H1 (cell line): ENCODE measurements around the gene SUSD6. TPM values are rescaled to one million over a fixed set of nuclear protein-coding genes. Genes with fewer than 3 reads are reported as not detected.

Experiments
- NRF1 ChIP-seq: IDR thresholded peaks from 2 replicates; pipeline ENCODE4 v1.6.1; 2011; ENCODE audit warnings: mild to moderate bottlenecking, low read depth, low read length, improper control_type of control experiment
- RNF2 ChIP-seq: fragments of 200-900, 300-1000 bp; sonication (generic); IDR thresholded peaks from 2 replicates; pipeline ENCODE4 v1.7.1; 2016; ENCODE audit warnings: borderline replicate concordance, low read depth, mild to moderate bottlenecking, antibody characterized with exemption, low read length; ENCODE audit not compliant: poor library complexity, severe bottlenecking; ENCODE audit errors: missing control alignments
- TAF7 ChIP-seq: optimal IDR thresholded peaks from 2 replicates; pipeline ENCODE3; 2011; ENCODE audit warnings: low read depth, mild to moderate bottlenecking, inconsistent platforms, low read length, moderate library complexity, borderline replicate concordance
- polyA plus RNA-seq, 7 experiments: library from polyadenylated mRNA; depleted of rRNA in 3 of 7; stranded (reverse) in 5 of 7; unstranded in 2 of 7; fragments of >200 nt in 5 of 7; fragments of 200-250 nt in 2 of 7; gene quantifications; 1 replicate in 5 of 7; 2 replicates in 1 of 7; 4 replicates in 1 of 7; pipeline versions ENCODE4 v1.2.1 to v1.2.3, GENCODE V29; 2011 to 2013; ENCODE audit warnings: missing spikeins in 2 of 7, mixed read lengths in 2 of 7
- total RNA-seq: library from RNA; stranded (reverse); fragmentation: NEBNext Ultra II Directional; extraction: Animal tissue kit (Norgen Biotek cat#: 25700); gene quantifications from 2 replicates; pipeline ENCODE4 v1.2.1, GENCODE V29; 2021
- TF ChIP-seq, protein P1 (sequence below): fragments of 300-600 bp; sonication (generic); IDR thresholded peaks from 2 replicates; pipeline ENCODE4 v1.7.1; 2012; ENCODE audit warnings: low read length, moderate library complexity, mild to moderate bottlenecking, inconsistent platforms; ENCODE audit not compliant: insufficient replicate concordance
- TF ChIP-seq, protein P2 (sequence below), 3 experiments: IDR thresholded peaks; 1 replicate in 2 of 3; 2 replicates in 1 of 3; pipeline versions ENCODE4 v1.5.1 to v1.6.1; 2011; ENCODE audit warnings: low read length in 3 of 3, mild to moderate bottlenecking in 3 of 3, inconsistent platforms in 2 of 3, low read depth in 1 of 3, moderate library complexity in 1 of 3; ENCODE audit not compliant: insufficient read depth in 1 of 3; ENCODE audit errors: control extremely low read depth in 1 of 3

Gene SUSD6
- total and polyA plus RNA-seq, 2 of the 8 experiments (the other 6 are each of a cell fraction or from before 2014, with no cell fraction given): 3.0 to 3.8 TPM

DNA sequence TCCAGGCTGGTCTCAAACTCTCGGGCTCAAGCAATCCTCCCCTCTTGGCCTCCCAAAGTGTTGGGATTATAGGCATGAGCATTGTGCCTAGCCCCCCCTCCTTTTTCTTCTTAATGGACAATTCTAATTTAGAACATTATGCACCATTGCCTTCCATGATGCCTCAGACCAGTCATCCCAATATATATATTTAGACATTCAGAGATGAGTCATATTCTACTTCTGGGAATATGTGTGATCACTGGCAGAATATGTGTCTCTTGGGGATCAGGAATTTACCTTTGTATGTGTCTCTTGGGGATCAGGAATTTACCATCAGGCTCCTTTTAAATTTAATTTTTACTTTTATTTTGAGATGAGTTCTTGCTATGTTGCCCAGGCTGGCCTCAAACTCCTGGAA is 29.2 kb upstream of the SUSD6 start (continued):
- TF ChIP-seq, protein P1, sequence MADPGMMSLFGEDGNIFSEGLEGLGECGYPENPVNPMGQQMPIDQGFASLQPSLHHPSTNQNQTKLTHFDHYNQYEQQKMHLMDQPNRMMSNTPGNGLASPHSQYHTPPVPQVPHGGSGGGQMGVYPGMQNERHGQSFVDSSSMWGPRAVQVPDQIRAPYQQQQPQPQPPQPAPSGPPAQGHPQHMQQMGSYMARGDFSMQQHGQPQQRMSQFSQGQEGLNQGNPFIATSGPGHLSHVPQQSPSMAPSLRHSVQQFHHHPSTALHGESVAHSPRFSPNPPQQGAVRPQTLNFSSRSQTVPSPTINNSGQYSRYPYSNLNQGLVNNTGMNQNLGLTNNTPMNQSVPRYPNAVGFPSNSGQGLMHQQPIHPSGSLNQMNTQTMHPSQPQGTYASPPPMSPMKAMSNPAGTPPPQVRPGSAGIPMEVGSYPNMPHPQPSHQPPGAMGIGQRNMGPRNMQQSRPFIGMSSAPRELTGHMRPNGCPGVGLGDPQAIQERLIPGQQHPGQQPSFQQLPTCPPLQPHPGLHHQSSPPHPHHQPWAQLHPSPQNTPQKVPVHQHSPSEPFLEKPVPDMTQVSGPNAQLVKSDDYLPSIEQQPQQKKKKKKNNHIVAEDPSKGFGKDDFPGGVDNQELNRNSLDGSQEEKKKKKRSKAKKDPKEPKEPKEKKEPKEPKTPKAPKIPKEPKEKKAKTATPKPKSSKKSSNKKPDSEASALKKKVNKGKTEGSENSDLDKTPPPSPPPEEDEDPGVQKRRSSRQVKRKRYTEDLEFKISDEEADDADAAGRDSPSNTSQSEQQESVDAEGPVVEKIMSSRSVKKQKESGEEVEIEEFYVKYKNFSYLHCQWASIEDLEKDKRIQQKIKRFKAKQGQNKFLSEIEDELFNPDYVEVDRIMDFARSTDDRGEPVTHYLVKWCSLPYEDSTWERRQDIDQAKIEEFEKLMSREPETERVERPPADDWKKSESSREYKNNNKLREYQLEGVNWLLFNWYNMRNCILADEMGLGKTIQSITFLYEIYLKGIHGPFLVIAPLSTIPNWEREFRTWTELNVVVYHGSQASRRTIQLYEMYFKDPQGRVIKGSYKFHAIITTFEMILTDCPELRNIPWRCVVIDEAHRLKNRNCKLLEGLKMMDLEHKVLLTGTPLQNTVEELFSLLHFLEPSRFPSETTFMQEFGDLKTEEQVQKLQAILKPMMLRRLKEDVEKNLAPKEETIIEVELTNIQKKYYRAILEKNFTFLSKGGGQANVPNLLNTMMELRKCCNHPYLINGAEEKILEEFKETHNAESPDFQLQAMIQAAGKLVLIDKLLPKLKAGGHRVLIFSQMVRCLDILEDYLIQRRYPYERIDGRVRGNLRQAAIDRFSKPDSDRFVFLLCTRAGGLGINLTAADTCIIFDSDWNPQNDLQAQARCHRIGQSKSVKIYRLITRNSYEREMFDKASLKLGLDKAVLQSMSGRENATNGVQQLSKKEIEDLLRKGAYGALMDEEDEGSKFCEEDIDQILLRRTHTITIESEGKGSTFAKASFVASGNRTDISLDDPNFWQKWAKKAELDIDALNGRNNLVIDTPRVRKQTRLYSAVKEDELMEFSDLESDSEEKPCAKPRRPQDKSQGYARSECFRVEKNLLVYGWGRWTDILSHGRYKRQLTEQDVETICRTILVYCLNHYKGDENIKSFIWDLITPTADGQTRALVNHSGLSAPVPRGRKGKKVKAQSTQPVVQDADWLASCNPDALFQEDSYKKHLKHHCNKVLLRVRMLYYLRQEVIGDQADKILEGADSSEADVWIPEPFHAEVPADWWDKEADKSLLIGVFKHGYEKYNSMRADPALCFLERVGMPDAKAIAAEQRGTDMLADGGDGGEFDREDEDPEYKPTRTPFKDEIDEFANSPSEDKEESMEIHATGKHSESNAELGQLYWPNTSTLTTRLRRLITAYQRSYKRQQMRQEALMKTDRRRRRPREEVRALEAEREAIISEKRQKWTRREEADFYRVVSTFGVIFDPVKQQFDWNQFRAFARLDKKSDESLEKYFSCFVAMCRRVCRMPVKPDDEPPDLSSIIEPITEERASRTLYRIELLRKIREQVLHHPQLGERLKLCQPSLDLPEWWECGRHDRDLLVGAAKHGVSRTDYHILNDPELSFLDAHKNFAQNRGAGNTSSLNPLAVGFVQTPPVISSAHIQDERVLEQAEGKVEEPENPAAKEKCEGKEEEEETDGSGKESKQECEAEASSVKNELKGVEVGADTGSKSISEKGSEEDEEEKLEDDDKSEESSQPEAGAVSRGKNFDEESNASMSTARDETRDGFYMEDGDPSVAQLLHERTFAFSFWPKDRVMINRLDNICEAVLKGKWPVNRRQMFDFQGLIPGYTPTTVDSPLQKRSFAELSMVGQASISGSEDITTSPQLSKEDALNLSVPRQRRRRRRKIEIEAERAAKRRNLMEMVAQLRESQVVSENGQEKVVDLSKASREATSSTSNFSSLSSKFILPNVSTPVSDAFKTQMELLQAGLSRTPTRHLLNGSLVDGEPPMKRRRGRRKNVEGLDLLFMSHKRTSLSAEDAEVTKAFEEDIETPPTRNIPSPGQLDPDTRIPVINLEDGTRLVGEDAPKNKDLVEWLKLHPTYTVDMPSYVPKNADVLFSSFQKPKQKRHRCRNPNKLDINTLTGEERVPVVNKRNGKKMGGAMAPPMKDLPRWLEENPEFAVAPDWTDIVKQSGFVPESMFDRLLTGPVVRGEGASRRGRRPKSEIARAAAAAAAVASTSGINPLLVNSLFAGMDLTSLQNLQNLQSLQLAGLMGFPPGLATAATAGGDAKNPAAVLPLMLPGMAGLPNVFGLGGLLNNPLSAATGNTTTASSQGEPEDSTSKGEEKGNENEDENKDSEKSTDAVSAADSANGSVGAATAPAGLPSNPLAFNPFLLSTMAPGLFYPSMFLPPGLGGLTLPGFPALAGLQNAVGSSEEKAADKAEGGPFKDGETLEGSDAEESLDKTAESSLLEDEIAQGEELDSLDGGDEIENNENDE: no peak
- TF ChIP-seq NRF1 (no peak), TAF7 (no peak), RNF2 (no peak)
- TF ChIP-seq, protein P2, sequence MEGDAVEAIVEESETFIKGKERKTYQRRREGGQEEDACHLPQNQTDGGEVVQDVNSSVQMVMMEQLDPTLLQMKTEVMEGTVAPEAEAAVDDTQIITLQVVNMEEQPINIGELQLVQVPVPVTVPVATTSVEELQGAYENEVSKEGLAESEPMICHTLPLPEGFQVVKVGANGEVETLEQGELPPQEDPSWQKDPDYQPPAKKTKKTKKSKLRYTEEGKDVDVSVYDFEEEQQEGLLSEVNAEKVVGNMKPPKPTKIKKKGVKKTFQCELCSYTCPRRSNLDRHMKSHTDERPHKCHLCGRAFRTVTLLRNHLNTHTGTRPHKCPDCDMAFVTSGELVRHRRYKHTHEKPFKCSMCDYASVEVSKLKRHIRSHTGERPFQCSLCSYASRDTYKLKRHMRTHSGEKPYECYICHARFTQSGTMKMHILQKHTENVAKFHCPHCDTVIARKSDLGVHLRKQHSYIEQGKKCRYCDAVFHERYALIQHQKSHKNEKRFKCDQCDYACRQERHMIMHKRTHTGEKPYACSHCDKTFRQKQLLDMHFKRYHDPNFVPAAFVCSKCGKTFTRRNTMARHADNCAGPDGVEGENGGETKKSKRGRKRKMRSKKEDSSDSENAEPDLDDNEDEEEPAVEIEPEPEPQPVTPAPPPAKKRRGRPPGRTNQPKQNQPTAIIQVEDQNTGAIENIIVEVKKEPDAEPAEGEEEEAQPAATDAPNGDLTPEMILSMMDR (IDR thresholded peaks at IDR 0.05; ENCODE audit: control extremely low read depth in 1 of 3, insufficient read depth in 1 of 3, low read depth in 1 of 3, low read length in 3 of 3): no peak
